ENCODE data around the gene METAP1.
"Not testable (repeated sequence)": the region's sequence is repeated elsewhere in the genome, so short reads cannot be mapped to it uniquely, and the experiment has no call there.

METAP1 gene

DNA sequence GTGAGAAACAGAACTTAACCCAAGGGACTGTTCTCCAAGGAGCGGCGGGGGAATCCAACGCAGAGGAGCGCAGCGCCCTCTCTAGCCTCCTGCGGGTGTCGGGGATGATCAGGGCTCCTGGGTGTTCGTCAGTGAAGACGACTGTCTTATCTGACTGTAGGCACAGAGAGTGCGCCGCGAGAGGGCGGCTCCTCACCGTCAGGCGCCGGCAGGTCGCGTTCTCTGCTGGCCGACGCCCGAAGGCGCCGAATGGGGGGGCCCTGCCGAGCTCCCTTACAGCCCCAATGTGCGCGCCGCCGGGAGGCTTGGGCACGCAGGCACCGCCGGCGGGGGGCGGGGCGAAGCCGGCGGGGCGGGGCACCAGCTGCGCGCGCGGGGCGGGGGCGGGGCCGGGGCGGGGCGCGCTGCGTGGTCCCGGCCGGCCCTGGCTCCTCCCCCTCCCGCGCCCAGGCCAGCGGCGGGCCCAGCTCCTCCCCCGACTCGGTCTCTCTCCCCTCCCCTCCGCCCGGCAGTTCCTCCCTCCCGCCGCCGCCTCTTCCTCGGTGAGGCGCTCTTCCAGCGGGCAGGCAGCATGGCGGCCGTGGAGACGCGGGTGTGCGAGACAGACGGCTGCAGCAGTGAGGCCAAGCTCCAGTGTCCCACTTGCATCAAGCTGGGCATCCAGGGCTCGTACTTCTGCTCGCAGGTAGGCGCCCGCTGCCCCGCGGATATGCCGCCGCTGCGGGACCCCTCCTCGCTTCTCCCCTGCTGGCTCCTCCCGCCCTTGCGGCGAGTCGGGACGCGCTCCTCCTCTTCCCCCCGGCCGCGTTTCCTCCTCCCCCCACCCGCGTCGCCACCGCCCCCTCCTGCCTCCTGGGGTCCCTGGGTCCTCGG, at the start of gene METAP1:
TSS of gene METAP1 (plus strand) at position 539 of the 873 bp plus-strand sequence. CDS start at position 572, 33 bp downstream.
- peak; percentile 92 for DNase-seq (ENCODE audit: low read depth)

DNA sequence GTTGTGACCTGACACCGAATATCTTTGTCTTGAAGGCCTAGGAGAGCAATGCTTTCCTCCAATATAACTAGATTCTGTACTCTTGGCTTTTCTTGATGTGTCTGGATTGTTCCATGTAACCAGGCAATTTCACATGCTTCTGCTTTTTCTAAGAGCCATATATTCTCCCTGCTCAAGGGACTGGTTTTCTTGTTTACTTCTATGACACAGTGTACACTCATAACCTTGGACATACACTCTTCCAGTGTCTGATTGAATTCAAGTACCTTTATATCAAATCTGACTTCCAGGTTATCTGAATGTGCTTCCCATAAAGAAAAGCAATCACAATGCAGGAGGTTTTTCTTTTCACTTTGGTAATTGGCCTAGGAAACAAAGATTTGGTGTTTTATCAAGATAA, 49.2 kb upstream of the METAP1 start:
- no peak for DNase-seq (ENCODE audit: low read depth)

GRCh38 chr4:98950925-98951324, 44.6 kb upstream of the METAP1 start:
- no peak for DNase-seq (ENCODE audit: low read depth)

- DNase-seq (ENCODE audit: low read depth) = peak; percentile 41
These were observed 43.8 kb upstream of the METAP1 start for GRCh38 chr4:98951710-98952109.

- DNase-seq (ENCODE audit: low read depth) = no peak
These were observed 40.3 kb upstream of the METAP1 start for GRCh38 chr4:98955229-98955628.

GRCh38 chr4:98958065-98958464, 37.5 kb upstream of the METAP1 start:
- no peak for DNase-seq (ENCODE audit: low read depth)

GRCh38 chr4:98959411-98959810, 36.1 kb upstream of the METAP1 start:
- no peak for DNase-seq (ENCODE audit: low read depth)

DNA sequence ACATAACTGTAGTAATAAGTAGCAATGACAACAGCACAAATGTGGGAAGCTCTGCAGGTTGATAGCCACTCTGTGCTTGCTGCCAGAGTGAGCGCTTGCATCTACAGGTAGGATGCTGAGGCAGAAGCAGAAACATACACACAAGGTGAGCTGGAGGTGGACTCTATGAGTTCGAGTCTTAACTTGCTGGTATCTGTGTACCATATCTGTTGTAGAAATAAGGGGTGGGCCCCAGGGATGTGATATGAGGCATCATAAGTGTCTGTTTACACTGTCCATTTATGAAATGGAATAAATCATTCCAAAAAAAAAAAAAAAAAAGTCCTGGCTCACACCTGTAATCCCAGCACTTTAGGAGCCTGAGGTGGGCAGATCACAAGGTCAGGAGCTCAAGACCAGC, 33.8 kb upstream of the METAP1 start:
- no peak for DNase-seq (ENCODE audit: low read depth)

DNA sequence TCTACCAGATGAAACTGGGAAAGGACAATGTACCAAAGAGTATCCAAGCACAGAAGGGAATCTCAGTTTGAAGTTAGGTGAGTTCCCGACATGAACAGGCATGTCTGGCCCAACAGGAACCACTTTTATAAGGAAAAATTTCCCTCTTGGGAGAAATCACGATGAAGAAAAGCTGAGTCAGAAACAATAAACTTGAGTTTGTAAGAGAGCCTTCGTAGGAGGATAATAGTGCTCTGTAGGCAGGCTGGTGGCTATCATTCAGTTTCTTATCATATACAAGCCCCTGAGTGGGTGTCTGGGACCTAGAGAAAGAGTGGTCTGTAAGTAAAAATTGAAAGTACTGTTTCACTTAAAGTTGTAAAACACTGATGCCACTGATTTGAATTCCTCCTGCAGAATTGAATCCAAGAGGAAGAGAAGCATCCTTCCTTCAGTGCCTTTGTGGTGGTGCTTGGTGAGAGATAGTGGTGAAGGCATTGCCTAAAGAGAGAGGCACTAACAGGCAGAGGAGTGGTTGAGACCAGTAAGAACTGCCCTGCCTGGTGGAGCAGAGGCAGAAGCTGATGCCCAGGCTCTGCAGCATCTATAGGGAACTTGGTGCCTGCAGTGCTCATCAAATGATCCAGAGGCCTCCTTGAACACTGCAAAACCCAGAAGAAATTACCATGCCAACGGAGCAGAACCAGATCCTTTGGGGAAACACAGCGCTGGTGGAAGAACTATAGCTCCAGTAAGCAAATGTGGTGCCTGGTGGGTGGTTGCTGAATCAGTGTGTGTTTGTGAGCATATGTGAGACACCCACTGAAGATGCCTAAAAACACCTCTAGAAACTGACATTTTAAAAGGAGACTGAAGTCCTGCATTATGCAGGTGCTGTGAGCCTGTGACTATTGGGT, 31.7 kb upstream of the METAP1 start:
- peak; percentile 11 for DNase-seq (ENCODE audit: low read depth)

DNA sequence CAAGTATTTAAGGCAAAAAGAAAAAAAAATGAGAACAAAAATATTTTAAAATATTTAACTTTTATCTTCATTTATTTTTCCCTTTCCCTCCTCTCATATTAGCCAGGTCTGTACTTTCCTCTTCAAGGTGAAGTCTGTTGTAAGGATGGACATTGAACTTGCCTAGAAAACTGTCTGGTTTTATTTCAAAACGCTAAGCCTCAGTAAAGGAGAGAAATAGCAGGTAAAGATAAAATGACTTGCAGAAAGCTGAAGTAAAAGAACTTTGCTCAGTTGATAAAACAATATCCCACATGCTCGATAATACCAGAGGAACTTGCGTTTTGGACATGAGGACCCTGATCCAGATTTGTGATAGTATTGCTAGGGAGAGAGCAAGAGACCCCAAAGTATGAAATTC, 28.6 kb upstream of the METAP1 start:
- DNase-seq (ENCODE audit: low read depth) = no peak

- no peak for DNase-seq (ENCODE audit: low read depth)
These were observed 27.7 kb upstream of the METAP1 start for GRCh38 chr4:98967786-98968329.

- peak; percentile 17 for DNase-seq (ENCODE audit: low read depth)
These were observed 25.4 kb upstream of the METAP1 start for GRCh38 chr4:98969878-98970785.

GRCh38 chr4:98976716-98977115, 18.8 kb upstream of the METAP1 start:
- peak; percentile 41 for DNase-seq (ENCODE audit: low read depth)

- DNase-seq (ENCODE audit: low read depth) = no peak
These were observed 18.0 kb upstream of the METAP1 start for GRCh38 chr4:98977557-98977956.

DNA sequence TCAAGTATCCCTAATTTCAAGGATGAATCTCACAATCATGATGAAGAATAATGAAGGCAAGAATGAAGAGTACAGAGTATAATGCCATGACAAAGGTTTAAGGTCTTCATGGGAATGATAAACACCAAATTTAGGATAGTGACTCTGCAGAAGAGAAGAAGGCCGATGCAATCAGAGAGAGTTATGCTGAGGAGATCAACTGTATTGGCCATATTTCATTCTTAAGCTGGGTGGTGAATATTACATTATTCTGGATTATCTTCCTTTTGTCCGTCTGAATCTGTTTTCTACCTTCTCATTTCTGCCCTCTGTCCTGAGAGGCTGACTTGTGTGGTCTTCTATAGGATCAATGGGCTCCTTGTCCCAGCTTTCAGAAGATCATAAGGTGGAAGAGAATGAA, 7.8 kb upstream of the METAP1 start:
- no peak for DNase-seq (ENCODE audit: low read depth)

GRCh38 chr4:98992835-98993234, 2.7 kb upstream of the METAP1 start:
- not testable (repeated sequence) for DNase-seq (ENCODE audit: low read depth)

- no peak for DNase-seq (ENCODE audit: low read depth)
These were observed 2.0 kb upstream of the METAP1 start for GRCh38 chr4:98993419-98994071.

DNA sequence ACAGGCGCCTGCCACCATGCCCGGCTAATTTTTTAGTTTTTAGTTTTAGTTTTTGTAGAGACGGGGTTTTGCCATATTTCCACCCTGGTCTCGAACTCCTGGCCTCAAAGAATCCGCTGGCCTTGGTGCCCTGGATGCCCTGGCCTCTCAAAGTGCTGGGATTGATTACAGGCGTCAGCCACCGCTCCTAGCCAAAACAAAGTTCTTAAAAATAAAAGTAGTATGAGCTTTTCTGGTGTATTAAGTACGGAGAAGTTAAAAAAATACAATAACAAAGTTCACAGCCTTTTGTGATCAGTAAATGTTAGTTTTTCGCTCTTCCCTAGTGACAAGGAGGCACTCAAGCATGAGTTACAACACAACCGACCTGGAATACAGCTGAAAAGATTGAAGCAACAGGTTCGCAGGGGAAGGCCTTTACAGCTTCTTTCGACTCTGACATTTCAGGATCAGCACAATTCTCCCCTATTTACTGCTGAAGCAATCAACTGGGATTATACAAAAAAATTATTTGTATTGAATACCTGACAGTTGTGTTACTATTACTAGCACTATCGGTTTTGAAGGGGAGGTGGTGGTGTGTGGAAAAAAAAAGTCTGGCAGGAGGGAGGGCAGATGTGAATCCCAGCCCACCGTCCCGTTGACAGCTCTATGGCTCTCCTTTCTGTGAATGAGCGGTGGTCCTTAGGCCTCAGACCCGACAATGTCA, 893 bp upstream of the METAP1 start:
- peak; percentile 19 for DNase-seq (ENCODE audit: low read depth)

GRCh38 chr4:98996056-98996764, 689 bp downstream of the METAP1 start:
- DNase-seq (ENCODE audit: low read depth) = peak; percentile 27

- DNase-seq (ENCODE audit: low read depth) = peak; percentile 42
These were observed 1.2 kb downstream of the METAP1 start for GRCh38 chr4:98996765-98997068.

All from amniotic epithelial cell (primary cell).